Activated naive CD4-positive, alpha-beta T cell treated with anti-CD3 and anti-CD28 coated beads for 36 hours (primary cell): ENCODE measurements around the gene SLC37A1. TPM values are rescaled to one million over a fixed set of nuclear protein-coding genes. Genes with fewer than 3 reads are reported as not detected.

Experiments
- CTCF ChIA-PET: fragments of 350-600 bp; sonication (Branson Sonifier 250); formaldehyde crosslinking; loops from one replicate; lab custom pipeline; 2021; ENCODE audit warnings: antibody characterized with exemption; lab: Charles Lee
- DNase-seq: peaks from one replicate; pipeline ENCODE4 v3.0.0-alpha.2; 2020
- H3K27ac Mint-ChIP-seq: one replicate; pipeline ENCODE4 v1.8.0; 2021; ENCODE audit warnings: mild to moderate bottlenecking, mixed read lengths
- H3K27me3 Mint-ChIP-seq: one replicate; pipeline ENCODE4 v1.8.0; 2021; ENCODE audit warnings: low read depth, mixed read lengths
- H3K36me3 Mint-ChIP-seq: one replicate; pipeline ENCODE4 v1.8.0; 2021; ENCODE audit warnings: low read depth, mixed read lengths
- H3K4me1 Mint-ChIP-seq: one replicate; pipeline ENCODE4 v1.8.0; 2021; ENCODE audit warnings: low read depth, mixed read lengths
- H3K4me3 Mint-ChIP-seq: one replicate; pipeline ENCODE4 v1.8.0; 2021; ENCODE audit warnings: mild to moderate bottlenecking, moderate library complexity, mixed read lengths
- H3K9me3 Mint-ChIP-seq: one replicate; pipeline ENCODE4 v1.8.0; 2021; ENCODE audit warnings: mixed read lengths
- intact Hi-C: fragments of 100-400 bp; cut with micrococcal nuclease; formaldehyde crosslinking; loops from one replicate; pipeline ENCODE4 v1.15.1; 2023
- total RNA-seq, 2 experiments: library from RNA; stranded (reverse); gene quantifications; one replicate each; pipeline ENCODE4 v1.2.3, GENCODE V29; 2021

Gene SLC37A1
- total RNA-seq, 2 experiments from 2014 or later, result 18.4 to 18.7 TPM

DNA sequence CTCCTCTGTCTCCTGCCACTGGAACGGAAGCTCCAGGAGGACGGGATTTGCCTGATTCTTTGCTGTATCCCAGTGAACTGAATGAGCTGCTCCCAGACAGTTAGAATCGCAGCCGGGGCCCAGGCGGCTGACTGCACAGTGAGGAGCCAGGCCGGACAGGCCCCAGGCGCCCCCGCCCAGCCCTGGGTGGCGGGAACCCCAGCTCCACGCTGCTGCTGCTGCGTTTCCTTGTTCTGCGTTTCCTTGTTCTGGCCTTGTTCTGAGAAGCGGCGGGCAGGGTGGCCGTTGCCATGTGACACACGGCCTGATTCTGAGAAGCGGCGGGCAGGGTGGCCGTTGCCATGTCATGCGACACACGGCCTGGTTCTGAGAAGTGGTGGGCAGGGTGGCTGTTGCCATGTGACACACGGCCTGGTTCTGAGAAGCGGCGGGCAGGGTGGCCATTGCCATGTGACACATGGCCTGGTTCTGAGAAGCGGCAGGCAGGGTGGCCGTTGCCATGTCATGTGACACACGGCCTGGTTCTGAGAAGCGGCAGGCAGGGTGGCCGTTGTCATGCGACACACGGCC is 56.2 kb downstream of the SLC37A1 start:
- H3K4me1 Mint-ChIP-seq, result no peaks in the 10 kb centered on the region
- no peak overlapping the region for H3K27ac Mint-ChIP-seq

DNA sequence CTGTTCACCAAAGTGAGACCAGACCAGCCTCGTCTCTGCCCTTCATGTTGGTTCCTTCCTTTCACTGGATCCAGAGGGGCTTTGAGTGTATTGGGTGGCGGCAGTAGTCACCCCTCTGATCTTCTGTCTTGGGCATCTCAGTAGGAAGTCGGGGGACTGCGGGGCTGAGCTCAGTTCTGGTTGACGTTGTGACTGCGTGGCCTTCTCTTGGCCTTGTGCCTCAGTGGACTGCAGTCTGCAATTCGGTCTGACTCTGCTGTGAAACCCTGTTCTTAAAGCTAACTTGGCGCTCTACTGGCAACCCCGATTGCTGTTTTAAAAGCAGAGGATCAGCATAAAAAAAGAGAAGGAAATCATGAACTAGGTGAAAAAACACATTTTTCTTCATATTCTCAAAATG is 56.7 kb downstream of the SLC37A1 start:
- Mint-ChIP-seq H3K36me3 (peaks cover 29% of the 10 kb centered on the region), H3K4me1 (no peaks in the 10 kb centered on the region), H3K27ac (no peak overlapping the region), H3K4me3 (no peak overlapping the region), H3K27me3 (no peaks in the 10 kb centered on the region), H3K9me3 (no peaks in the 10 kb centered on the region)
- DNase-seq, result no peak
- CTCF ChIA-PET, result no interaction called here
- intact Hi-C loops, result no loop called here

More for the DNA sequence above, 56.2 kb downstream of the SLC37A1 start:
- intact Hi-C loops, result no loop called here
- no peaks in the 10 kb centered on the region for H3K27me3 Mint-ChIP-seq
- H3K9me3 Mint-ChIP-seq, result no peaks in the 10 kb centered on the region
- CTCF ChIA-PET, result no interaction called here
- H3K36me3 Mint-ChIP-seq, result peaks cover 26% of the 10 kb centered on the region
- H3K4me3 Mint-ChIP-seq, result no peak overlapping the region
- no peak for DNase-seq

DNA sequence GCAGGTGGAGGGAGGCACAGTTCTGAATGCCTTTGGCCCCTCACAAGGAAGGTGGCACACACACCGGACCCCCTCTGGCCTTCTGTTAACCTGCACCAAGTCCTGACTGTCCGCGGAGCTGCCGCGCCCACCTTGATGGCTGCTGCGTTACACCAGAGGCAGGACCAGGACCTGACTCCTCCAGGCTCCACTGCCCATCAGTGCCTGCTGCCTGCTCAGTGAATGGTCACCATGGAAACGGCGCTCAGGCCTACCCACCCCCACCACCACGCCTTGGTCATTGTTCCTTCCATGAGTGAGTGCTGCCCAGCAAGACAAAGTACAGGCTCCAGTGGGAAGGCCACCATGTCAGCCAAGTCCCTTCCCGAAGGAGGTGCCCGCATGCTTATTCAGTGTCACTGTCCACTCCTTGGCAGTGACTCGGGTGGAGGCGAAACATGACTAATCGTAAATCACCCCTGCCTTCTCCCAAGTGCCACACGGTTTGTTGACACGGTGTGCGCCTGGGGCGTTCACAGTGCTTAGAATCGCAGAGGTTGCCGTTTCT is 57.3 kb downstream of the SLC37A1 start:
- intact Hi-C loops, result no loop called here
- CTCF ChIA-PET, result no interaction called here
- H3K4me1 Mint-ChIP-seq, result no peaks in the 10 kb centered on the region
- no peaks in the 10 kb centered on the region for H3K27me3 Mint-ChIP-seq
- peaks cover 4% of the 10 kb centered on the region for H3K9me3 Mint-ChIP-seq
- peaks cover 35% of the 10 kb centered on the region for H3K36me3 Mint-ChIP-seq
- no peak for DNase-seq
- no peak overlapping the region for H3K4me3 Mint-ChIP-seq
- H3K27ac Mint-ChIP-seq, result no peak overlapping the region

DNA sequence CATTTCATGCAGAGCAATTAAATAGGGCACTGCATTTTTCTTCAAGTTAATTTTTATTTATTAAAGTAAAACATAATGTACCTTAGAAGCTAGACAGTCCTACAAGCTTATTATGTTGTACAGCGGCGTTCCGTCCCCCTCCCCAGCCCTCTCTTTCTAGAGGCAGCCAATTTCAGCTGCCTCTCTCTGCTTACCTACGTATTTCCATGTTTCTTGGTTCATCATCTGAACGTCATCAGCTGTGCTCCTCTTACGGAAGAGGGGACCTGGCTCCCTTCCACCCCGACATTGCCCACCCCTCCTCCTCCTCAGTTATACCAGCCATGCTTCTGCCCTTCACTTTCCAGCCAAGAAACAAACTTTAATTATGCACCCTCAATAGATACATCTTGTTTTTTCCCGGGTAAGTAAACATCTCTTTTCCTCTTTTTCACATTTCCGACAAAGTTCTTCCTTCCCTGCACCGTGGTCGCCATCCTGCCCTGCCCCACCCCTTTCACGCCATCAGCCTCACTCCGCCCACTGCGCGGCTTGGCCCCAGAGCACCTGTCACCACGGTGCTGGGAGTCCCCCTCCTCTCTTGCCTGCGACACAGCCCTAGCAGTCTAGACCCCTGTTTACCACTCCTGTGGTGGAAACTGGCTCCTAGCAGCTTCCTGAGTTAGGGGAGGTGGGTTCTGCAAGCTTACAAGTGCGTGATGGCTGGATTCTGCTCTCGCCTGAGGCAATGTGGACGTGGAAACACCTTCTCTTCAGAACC is 57.9 kb downstream of the SLC37A1 start:
- H3K9me3 Mint-ChIP-seq, result peaks cover 10% of the 10 kb centered on the region
- H3K36me3 Mint-ChIP-seq, result peaks cover 41% of the 10 kb centered on the region
- intact Hi-C loops, result no loop called here
- H3K4me1 Mint-ChIP-seq, result no peaks in the 10 kb centered on the region
- DNase-seq, result no peak
- no peak overlapping the region for H3K27ac Mint-ChIP-seq
- CTCF ChIA-PET, result no interaction called here
- H3K4me3 Mint-ChIP-seq, result no peak overlapping the region
- no peaks in the 10 kb centered on the region for H3K27me3 Mint-ChIP-seq

DNA sequence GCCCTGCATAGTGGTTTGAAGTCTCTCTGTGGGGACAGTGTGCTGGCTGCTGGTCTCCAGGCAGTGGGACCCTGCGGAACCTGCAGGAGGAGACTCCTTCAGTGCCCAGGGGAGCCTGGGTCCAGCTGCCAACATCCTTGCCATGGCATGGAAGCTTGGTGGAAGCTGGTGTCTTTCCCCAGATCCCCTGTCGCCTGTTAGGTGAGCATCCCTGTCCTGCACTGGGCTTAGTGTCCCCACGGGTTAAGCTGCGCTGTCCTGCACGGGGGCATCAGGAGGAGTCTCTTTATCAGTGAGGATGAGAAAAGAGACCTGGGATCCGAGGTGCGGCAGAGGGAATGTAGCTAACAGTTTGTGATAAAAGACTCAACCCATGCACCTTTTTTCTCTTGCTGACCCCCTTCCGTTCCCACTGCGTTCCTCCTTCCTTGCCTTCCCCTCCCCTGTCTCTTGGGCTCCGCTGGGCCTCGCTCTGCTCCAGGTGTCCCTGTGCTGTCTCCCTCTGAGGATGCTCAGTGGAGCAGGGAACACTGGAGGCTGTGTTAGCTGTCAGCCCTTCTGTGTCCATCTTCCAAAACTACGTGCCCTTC is 59.3 kb downstream of the SLC37A1 start:
- Mint-ChIP-seq H3K27ac (no peak overlapping the region), H3K4me3 (no peak overlapping the region), H3K36me3 (peaks cover 46% of the 10 kb centered on the region), H3K27me3 (no peaks in the 10 kb centered on the region), H3K4me1 (no peaks in the 10 kb centered on the region), H3K9me3 (peaks cover 15% of the 10 kb centered on the region)
- CTCF ChIA-PET, result no interaction called here
- no peak for DNase-seq
- intact Hi-C loops, result no loop called here

DNA sequence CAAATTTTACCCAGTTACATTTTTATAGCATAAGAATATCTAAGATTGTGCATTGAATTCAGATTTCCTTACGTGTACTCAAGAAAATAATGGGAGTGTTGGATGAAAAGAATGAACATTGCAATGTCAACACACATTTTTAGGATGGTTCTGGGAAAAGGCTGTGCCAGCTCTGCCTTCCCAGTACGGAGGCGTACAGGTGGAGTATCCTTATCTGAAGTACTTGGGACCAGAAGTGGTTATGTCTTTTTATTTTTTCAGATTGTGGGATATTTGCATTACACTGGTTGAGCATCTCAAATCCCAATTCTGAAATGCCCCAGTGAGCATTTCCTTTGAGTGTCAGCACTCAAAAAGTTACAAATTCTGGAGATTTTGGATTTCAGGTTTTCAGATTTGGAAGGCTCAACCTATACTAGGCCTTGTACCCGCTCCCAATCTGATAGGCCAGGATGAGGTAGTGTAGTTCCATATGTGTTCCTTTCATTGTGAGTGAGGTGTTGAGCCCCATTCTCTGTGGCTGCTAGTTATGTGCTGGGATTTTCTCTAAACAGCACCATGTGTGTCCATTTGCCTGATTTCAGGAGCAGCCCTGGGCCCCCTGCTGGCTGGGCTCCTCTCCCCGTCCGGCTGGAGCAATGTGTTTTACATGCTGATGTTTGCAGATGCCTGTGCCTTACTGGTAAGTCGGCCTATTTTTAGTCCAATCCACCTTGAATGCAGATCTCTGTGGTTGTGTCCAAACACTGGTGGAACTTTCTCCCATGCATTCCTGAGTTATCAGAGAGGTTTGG is 60.8 kb downstream of the SLC37A1 start:
- Mint-ChIP-seq H3K27me3 (no peaks in the 10 kb centered on the region), H3K27ac (no peak overlapping the region), H3K4me1 (no peaks in the 10 kb centered on the region), H3K4me3 (no peak overlapping the region), H3K9me3 (peaks cover 15% of the 10 kb centered on the region), H3K36me3 (peaks cover 43% of the 10 kb centered on the region)
- DNase-seq, result no peak
- intact Hi-C loops, result no loop called here
- CTCF ChIA-PET, result no interaction called here

DNA sequence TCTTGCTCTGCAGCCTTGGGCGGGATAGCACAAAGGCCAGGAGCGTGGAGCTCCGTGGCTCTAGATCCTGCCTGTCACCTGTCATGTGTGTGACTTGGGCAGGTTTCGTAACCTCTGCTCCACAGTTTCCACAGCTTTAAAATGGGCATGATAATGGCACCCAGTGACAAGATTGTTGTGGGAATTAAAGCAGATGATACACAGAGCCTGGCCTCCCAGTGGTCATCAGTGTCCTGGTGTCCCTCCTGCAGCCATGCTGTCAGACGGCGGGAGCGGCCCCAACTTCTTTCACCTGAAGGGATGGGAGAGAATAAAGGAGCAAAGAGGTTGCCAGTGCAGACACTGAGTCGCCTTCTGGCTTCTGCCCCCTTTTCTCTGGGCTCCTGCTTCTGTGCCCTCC is 61.5 kb downstream of the SLC37A1 start:
- H3K4me1 Mint-ChIP-seq, result no peaks in the 10 kb centered on the region
- CTCF ChIA-PET, result no interaction called here
- peaks cover 15% of the 10 kb centered on the region for H3K9me3 Mint-ChIP-seq
- intact Hi-C loops, result no loop called here
- H3K27ac Mint-ChIP-seq, result no peak overlapping the region
- no peak for DNase-seq
- H3K4me3 Mint-ChIP-seq, result no peak overlapping the region
- H3K27me3 Mint-ChIP-seq, result no peaks in the 10 kb centered on the region
- H3K36me3 Mint-ChIP-seq, result peaks cover 41% of the 10 kb centered on the region

DNA sequence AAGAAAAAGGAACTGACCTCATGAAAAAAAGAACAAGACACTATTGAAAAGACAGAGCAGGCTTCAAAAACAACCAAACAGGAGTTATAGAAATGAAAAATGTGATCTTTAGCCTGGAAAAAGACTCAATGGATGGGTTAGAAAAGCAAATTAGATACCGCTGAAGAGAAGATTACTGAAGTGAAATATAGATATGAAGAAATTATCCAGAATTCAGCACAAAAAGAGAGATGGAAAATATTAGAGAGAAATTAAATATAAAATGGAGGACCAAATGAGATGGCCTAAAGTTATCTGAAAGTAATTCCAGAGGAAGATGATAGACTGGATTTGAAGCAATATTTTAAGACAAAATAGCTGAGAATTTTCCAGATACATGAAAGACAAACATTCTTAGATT is 63.0 kb downstream of the SLC37A1 start:
- intact Hi-C loops, result no loop called here
- H3K36me3 Mint-ChIP-seq, result peaks cover 35% of the 10 kb centered on the region
- H3K4me1 Mint-ChIP-seq, result no peaks in the 10 kb centered on the region
- H3K9me3 Mint-ChIP-seq, result peaks cover 15% of the 10 kb centered on the region
- CTCF ChIA-PET, result interaction anchor here (0.7 to 1.9 kb wide), 3 partner anchors 14 to 143 kb away, joined by 3 to 5 read pairs (median 3); no protein-coding TSS in a partner anchor
- DNase-seq, result no peak
- H3K27ac Mint-ChIP-seq, result no peak overlapping the region
- no peaks in the 10 kb centered on the region for H3K27me3 Mint-ChIP-seq
- no peak overlapping the region for H3K4me3 Mint-ChIP-seq

DNA sequence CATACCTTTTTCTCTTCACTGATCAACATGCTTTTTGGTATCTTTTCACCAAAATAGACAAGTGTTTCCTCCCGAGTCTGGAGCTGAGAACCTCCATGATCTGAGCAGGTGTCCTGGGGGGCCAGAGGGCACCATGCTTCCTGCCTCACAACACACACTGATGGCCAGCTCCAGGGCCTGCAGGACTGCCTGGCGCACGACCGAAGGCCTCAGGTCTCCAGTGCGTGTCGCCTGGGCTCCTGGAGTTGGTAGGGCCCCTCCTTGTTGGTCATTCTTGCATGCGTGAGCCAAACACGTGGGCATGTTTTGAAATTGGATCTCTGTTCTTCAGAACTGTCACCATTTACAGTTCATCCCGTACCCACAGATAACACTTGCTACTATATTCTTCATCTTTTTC is 64.4 kb downstream of the SLC37A1 start:
- peaks cover 29% of the 10 kb centered on the region for H3K36me3 Mint-ChIP-seq
- no peak overlapping the region for H3K27ac Mint-ChIP-seq
- no peak overlapping the region for H3K4me3 Mint-ChIP-seq
- peaks cover 15% of the 10 kb centered on the region for H3K9me3 Mint-ChIP-seq
- H3K4me1 Mint-ChIP-seq, result no peaks in the 10 kb centered on the region
- intact Hi-C loops, result no loop called here
- CTCF ChIA-PET, result interaction anchor here (1.9 to 2.0 kb wide), 2 partner anchors 13 to 15 kb away, joined by 5 to 6 read pairs; no protein-coding TSS in a partner anchor
- no peaks in the 10 kb centered on the region for H3K27me3 Mint-ChIP-seq
- DNase-seq, result no peak

DNA sequence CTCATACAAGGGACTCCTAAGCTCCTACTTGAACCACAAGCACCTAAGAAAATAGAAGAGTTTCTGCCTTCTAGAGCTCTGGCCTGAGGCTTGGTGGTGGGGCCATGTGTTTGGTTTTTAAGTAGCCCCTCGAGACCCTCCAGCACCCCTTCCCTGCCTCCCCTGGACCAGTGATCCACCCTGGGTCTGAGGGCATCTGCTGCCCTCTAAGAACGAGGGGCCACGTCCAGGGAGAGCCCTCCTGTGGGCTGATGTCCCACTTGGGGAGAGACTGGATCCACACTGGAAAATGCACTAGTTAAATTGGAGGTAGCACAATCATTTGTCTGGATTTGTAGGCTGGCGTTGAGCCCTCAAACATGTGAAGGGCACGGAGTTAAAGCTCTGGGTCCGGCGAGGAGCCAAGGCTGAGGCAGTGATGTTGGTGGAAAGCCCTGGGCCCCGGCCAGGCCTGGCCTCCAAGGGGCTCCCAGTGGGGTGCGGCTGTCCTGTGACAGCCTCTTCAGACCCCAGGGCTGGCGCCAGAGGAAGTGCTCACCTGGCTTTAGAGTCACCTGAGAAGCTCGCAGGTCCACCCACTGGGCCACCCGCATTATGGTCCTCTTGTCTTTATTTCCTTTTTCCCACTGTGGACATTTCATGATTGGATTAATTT is 65.2 kb downstream of the SLC37A1 start:
- H3K27ac Mint-ChIP-seq, result no peak overlapping the region
- intact Hi-C loops, result no loop called here
- H3K4me3 Mint-ChIP-seq, result no peak overlapping the region
- DNase-seq, result no peak
- CTCF ChIA-PET, result interaction anchor here (2.0 kb wide), 1 partner anchor 14 kb away, joined by 6 read pairs; no protein-coding TSS in a partner anchor
- H3K9me3 Mint-ChIP-seq, result peaks cover 15% of the 10 kb centered on the region
- H3K27me3 Mint-ChIP-seq, result no peaks in the 10 kb centered on the region
- H3K36me3 Mint-ChIP-seq, result peaks cover 24% of the 10 kb centered on the region
- H3K4me1 Mint-ChIP-seq, result no peaks in the 10 kb centered on the region

DNA sequence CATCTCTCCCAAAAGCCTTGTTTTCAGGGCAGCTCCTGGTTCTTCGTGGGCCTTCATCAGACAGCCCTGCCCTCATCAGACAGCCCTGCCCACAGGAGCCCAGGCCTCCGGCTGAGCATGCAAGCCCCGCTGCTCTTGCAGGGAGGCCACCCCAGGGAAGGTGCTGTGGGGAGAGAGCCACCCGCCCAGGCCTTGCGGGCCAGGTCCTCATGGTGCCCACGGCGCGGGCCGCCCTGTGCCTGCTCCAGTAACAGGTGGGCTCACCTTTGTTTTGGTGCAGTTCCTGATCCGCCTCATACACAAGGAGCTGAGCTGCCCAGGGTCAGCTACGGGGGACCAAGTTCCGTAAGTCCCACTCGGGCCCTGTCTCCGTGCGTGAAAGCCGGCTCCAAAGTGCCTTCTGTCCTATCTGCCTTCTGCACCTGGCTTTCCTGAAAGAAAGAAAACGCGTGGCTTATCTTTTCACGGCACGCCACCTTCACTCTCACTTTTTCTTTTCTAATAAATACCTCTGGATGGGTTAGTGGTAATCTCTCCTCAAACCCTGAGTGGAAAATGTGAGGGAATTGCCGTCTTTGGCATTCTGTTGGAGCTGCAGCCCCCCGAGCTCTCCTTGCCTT is 65.9 kb downstream of the SLC37A1 start:
- H3K27ac Mint-ChIP-seq, result no peak overlapping the region
- CTCF ChIA-PET, result interaction anchor here (2.0 kb wide), 1 partner anchor 13 kb away, joined by 6 read pairs; no protein-coding TSS in a partner anchor

More for the DNA sequence above, 65.9 kb downstream of the SLC37A1 start:
- no peak overlapping the region for H3K4me3 Mint-ChIP-seq
- intact Hi-C loops, result no loop called here
- no peaks in the 10 kb centered on the region for H3K27me3 Mint-ChIP-seq
- no peaks in the 10 kb centered on the region for H3K4me1 Mint-ChIP-seq
- H3K36me3 Mint-ChIP-seq, result peaks cover 24% of the 10 kb centered on the region
- DNase-seq, result no peak
- peaks cover 15% of the 10 kb centered on the region for H3K9me3 Mint-ChIP-seq
